Neutrophil (primary cell): ENCODE results near the gene ESPNL.
"Not testable (repeated sequence)": the region's sequence is repeated elsewhere in the genome, so short reads cannot be mapped to it uniquely, and the experiment has no call there.

Experiments
- H3K27ac ChIP-seq: fragments of 200-600 bp; sonication (generic); 2 replicates; pipeline ENCODE4 v1.5.1; 2016; ENCODE audit warnings: mild to moderate bottlenecking, moderate library complexity
- H3K27me3 ChIP-seq: fragments of 200-600 bp; sonication (generic); 2 replicates; pipeline ENCODE4 v1.6.0; 2016; ENCODE audit warnings: mild to moderate bottlenecking
- H3K36me3 ChIP-seq: fragments of 200-600 bp; sonication (generic); 2 replicates; pipeline ENCODE4 v1.5.1; 2017
- H3K4me1 ChIP-seq, 2 experiments: fragments of 200-600 bp in 1 of 2; sonication (generic) in 1 of 2; 1 replicate in 1 of 2; 2 replicates in 1 of 2; pipeline versions ENCODE4 v1.5.1 to v1.6.1; 2013 to 2016; ENCODE audit warnings: low read depth in 1 of 2, low read length in 1 of 2, mild to moderate bottlenecking in 1 of 2, moderate library complexity in 1 of 2; ENCODE audit not compliant: control insufficient read depth in 1 of 2, insufficient read depth in 1 of 2
- H3K4me3 ChIP-seq, 2 experiments: fragments of 200-600 bp in 1 of 2; sonication (generic) in 1 of 2; 1 replicate in 1 of 2; 2 replicates in 1 of 2; pipeline ENCODE4 v1.5.1; 2013 to 2016; ENCODE audit warnings: low read depth in 1 of 2, low read length in 1 of 2, mild to moderate bottlenecking in 1 of 2, moderate library complexity in 1 of 2
- H3K9me3 ChIP-seq: fragments of 200-600 bp; sonication (generic); 2 replicates; pipeline ENCODE4 v1.5.1; 2016
- CTCF ChIP-seq: fragments of 200-600 bp; sonication (generic); IDR thresholded peaks from 2 replicates; pipeline ENCODE4 v1.5.1; 2016; ENCODE audit warnings: antibody characterized with exemption

The ESPNL gene

DNA sequence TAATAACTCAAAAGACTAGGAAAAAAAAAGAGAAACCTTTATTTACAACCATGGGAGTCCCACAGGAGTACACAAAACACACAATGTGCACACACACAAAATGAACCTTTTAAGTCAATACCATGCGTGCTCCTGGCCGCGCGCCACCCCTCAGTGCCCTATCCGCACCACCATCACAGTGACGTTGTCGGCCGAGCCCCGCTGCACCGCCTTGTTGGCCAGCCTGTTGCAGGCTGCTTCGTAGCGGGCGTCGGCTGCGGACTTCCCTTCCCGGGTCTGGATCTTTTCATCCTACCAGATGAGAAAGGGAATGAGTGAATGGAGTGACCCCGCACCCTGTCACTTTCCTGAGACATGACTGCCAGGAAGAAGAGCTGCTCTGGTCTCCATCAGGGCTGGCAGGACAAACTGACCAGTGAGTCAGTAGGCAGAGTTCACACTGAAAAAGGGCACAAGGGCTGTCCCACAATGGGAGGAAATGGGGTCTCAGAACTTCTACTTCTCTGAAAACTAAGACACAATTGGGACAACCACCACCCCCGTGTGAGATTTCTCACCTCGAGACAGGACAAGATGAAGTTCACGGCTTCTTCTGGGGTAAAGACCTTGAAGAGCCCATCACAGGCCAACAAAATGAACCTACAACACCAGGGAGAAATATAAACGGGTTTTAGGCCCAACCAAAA, 70.4 kb downstream of the ESPNL start:
- Histone ChIP-seq H3K36me3 (peaks cover 88% of the 10 kb centered on the region), H3K4me1 (peaks cover 10 to 12% of the 10 kb centered on the region in 2 experiments), H3K27me3 (peaks cover 3% of the 10 kb centered on the region), H3K4me3 (no peak overlapping the region), H3K27ac (no peak overlapping the region), H3K9me3 (no peaks in the 10 kb centered on the region)
- TF ChIP-seq CTCF: no peak

DNA sequence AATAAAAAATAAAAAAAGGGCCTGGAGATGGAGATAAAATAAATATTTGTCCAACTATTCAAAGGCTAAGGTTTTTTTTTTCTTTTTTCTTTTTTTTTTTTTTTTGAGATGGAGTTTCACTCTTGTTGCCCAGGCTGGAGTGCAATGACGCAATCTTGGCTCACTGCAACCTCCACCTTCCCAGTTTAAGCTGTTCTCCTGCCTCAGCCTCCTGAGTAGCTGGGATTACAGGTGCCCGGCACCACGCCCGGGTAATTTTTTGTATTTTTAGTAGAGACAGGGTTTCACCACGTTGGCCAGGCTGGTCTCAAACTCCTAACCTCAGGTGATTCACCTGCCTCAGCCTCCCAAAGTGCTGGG, 70.9 kb downstream of the ESPNL start:
- not testable (repeated sequence) for H3K27ac ChIP-seq, H3K9me3 ChIP-seq, H3K4me3 ChIP-seq, H3K27me3 ChIP-seq
- Histone ChIP-seq H3K4me1 (peaks cover 10 to 12% of the 10 kb centered on the region in 2 experiments), H3K36me3 (peaks cover 90% of the 10 kb centered on the region)

DNA sequence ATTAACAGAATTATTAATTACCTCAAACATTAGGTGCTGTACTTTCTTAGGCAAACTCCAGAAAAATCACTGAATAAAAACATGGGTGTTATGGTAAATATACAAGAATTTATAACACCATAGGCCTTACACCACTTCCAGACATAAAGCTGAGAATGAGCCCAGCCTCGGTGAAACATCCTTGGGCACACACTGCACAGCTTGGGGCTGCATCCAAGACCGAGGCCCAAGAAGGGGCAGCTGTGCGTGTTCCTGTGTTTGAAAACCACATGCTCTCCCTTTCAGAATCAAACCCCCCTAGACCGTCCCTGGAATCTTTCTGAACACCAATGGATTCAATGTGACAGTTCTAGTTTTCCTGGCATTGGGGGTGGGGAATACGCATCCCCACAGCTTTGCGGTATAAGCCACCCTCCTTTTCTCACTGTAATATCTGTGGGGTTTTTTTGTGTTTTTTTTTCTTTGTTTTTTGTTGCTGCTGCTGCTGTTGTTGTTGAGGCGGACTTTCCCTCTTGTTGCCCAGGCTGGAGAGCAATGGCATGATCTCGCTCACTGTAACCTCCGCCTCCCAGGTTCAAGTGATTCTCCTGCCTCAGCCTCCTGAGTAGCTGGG, 71.5 kb downstream of the ESPNL start:
- TF ChIP-seq CTCF: no peak
- H3K9me3 ChIP-seq: no peaks in the 10 kb centered on the region
- H3K27me3 ChIP-seq: no peaks in the 10 kb centered on the region
- H3K36me3 ChIP-seq: peaks cover 92% of the 10 kb centered on the region
- H3K4me1 ChIP-seq: peaks cover 10 to 12% of the 10 kb centered on the region in 2 experiments
- H3K27ac ChIP-seq: no peak overlapping the region
- no peak overlapping the region for H3K4me3 ChIP-seq

DNA sequence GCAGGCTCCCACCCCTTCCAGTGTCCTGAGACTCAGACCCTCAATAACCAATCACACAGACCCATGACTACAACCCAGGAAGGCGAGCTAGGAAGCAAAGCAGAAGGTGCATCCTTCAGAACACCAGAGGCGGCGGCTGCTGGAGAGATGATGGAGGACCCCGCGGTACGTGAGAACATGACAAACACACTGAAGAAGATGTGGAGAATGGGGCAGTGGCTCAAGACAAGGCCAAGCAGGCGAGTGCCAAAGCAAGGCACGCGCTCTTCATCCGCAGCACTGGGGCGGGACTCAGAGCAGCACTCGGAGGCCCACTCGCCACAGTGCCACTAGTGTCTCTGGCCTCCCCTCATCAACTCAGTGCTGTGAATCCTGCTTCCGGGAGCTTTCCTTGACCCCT, 72.3 kb downstream of the ESPNL start:
- H3K36me3 ChIP-seq: peaks cover 92% of the 10 kb centered on the region
- TF ChIP-seq CTCF: no peak
- no peaks in the 10 kb centered on the region for H3K9me3 ChIP-seq
- H3K4me1 ChIP-seq: peaks cover 10 to 12% of the 10 kb centered on the region in 2 experiments
- H3K4me3 ChIP-seq: no peak overlapping the region
- no peaks in the 10 kb centered on the region for H3K27me3 ChIP-seq
- no peak overlapping the region for H3K27ac ChIP-seq

DNA sequence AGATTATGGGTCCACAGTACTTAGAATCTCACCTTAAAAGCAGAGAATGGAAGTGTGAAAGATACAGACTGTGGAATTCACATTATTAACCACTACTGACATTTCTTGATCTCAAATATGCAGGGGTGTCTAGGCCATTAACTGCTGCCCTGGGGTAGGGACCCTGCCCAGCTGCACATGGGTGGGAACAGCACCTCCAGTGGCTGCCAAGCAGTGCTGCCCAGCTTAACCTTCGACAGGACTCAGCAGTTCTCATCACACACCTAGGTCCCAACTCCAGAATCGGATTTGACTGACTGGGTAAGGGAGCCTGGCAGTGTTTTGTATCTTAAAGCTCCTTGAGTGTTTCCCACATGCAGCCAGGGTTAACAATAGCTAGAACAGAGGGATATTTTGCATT, 73.6 kb downstream of the ESPNL start:
- Histone ChIP-seq H3K4me3 (no peak overlapping the region), H3K27ac (no peak overlapping the region), H3K4me1 (peaks cover 10 to 12% of the 10 kb centered on the region in 2 experiments), H3K36me3 (peaks cover 92% of the 10 kb centered on the region), H3K27me3 (no peaks in the 10 kb centered on the region), H3K9me3 (no peaks in the 10 kb centered on the region)
- no peak for TF ChIP-seq CTCF

- no peaks in the 10 kb centered on the region for H3K27me3 ChIP-seq
- no peak for TF ChIP-seq CTCF
- H3K27ac ChIP-seq: no peak overlapping the region
- H3K4me1 ChIP-seq: peaks cover 5 to 6% of the 10 kb centered on the region in 2 experiments
- no peaks in the 10 kb centered on the region for H3K9me3 ChIP-seq
- H3K36me3 ChIP-seq: peaks cover 92% of the 10 kb centered on the region
- H3K4me3 ChIP-seq: no peak overlapping the region
Measured at GRCh38 chr2:238174291-238174690, 74.2 kb downstream of the ESPNL start.
